Activated CD8-positive, alpha-beta T cell treated with anti-CD3 and anti-CD28 coated beads for 36 hours (primary cell): ENCODE measurements around the gene MTCL1. TPM values are rescaled to one million over a fixed set of nuclear protein-coding genes. Genes with fewer than 3 reads are reported as not detected.
"Not testable (repeated sequence)": the region's sequence is repeated elsewhere in the genome, so short reads cannot be mapped to it uniquely, and the experiment has no call there.

ENCODE experiments used
- ATAC-seq: fragments of 200-7000 bp; cut with Tn5 transposase; one replicate; pipeline ENCODE4 v1.10.0; 2021; ENCODE audit warnings: mild to moderate bottlenecking, moderate library complexity
- CTCF ChIA-PET: fragments of 350-600 bp; sonication (Branson Sonifier 250); formaldehyde crosslinking; loops from one replicate; lab custom pipeline; 2021; ENCODE audit warnings: antibody characterized with exemption; lab: Charles Lee
- POLR2A ChIA-PET: fragments of 350-600 bp; sonication (Branson Sonifier 250); formaldehyde crosslinking; loops from one replicate; lab custom pipeline; 2021; ENCODE audit warnings: antibody characterized with exemption; lab: Charles Lee
- DNase-seq: peaks from one replicate; pipeline ENCODE4 v3.0.0-alpha.2; 2020
- H3K27ac Mint-ChIP-seq: one replicate; pipeline ENCODE4 v1.8.0; 2021; ENCODE audit warnings: mild to moderate bottlenecking, mixed read lengths
- H3K27me3 Mint-ChIP-seq: one replicate; pipeline ENCODE4 v1.8.0; 2021; ENCODE audit warnings: mixed read lengths
- H3K36me3 Mint-ChIP-seq: one replicate; pipeline ENCODE4 v1.8.0; 2021; ENCODE audit warnings: low read depth, mixed read lengths
- H3K4me1 Mint-ChIP-seq: one replicate; pipeline ENCODE4 v1.8.0; 2021; ENCODE audit warnings: low read depth, mixed read lengths
- H3K4me3 Mint-ChIP-seq: one replicate; pipeline ENCODE4 v1.8.0; 2021; ENCODE audit warnings: mild to moderate bottlenecking, moderate library complexity, mixed read lengths
- H3K9me3 Mint-ChIP-seq: one replicate; pipeline ENCODE4 v1.8.0; 2021; ENCODE audit warnings: mixed read lengths
- CTCF ChIP-seq: fragments of 200-600 bp; IDR thresholded peaks from one replicate; pipeline ENCODE4 v1.8.0; 2022; ENCODE audit warnings: antibody characterized with exemption, mild to moderate bottlenecking
- intact Hi-C: fragments of 100-400 bp; cut with micrococcal nuclease; formaldehyde crosslinking; loops from one replicate; pipeline ENCODE4 v1.10.0; 2022
- total RNA-seq, 2 experiments: library from RNA; stranded (reverse); gene quantifications; one replicate each; pipeline ENCODE4 v1.2.3, GENCODE V29; 2021

The MTCL1 gene
- total RNA-seq, 2 experiments from 2014 or later, result 0.25 to 0.52 TPM

GRCh38 chr18:8760984-8761383 lies 55.6 kb downstream of the MTCL1 start:
- POLR2A ChIA-PET, result no interaction called here
- CTCF ChIA-PET, result no interaction called here
- intact Hi-C loops, result no loop called here
- Mint-ChIP-seq H3K36me3 (no peaks in the 10 kb centered on the region), H3K27me3 (peaks cover 1% of the 10 kb centered on the region), H3K4me1 (peaks cover 7% of the 10 kb centered on the region), H3K9me3 (peaks cover 4% of the 10 kb centered on the region), H3K27ac (no peak overlapping the region), H3K4me3 (no peak overlapping the region)
- TF ChIP-seq CTCF, result no peak
- ATAC-seq, result no peak
- DNase-seq, result no peak

GRCh38 chr18:8761535-8761934 lies 56.2 kb downstream of the MTCL1 start:
- H3K27me3 Mint-ChIP-seq, DNase-seq, ATAC-seq, intact Hi-C loops, H3K27ac Mint-ChIP-seq, H3K9me3 Mint-ChIP-seq, H3K4me1 Mint-ChIP-seq, POLR2A ChIA-PET, H3K4me3 Mint-ChIP-seq, H3K36me3 Mint-ChIP-seq, CTCF ChIA-PET: not testable (repeated sequence)

- TF ChIP-seq CTCF, result no peak
- H3K4me1 Mint-ChIP-seq, result no peaks in the 10 kb centered on the region
- intact Hi-C loops, result no loop called here
- DNase-seq (no peak), ATAC-seq (no peak)
- CTCF ChIA-PET, result no interaction called here
- no peak overlapping the region for H3K27ac Mint-ChIP-seq
- peaks cover 4% of the 10 kb centered on the region for H3K9me3 Mint-ChIP-seq
- POLR2A ChIA-PET, result no interaction called here
- no peak overlapping the region for H3K4me3 Mint-ChIP-seq
- no peaks in the 10 kb centered on the region for H3K36me3 Mint-ChIP-seq
- H3K27me3 Mint-ChIP-seq, result peaks cover 1% of the 10 kb centered on the region
These were observed 57.6 kb downstream of the MTCL1 start for GRCh38 chr18:8762968-8763367.

- TF ChIP-seq CTCF, result no peak
- H3K27ac Mint-ChIP-seq, result no peak overlapping the region
- DNase-seq, result no peak
- ChIA-PET POLR2A (no interaction called here), CTCF (no interaction called here)
- H3K4me1 Mint-ChIP-seq, result no peaks in the 10 kb centered on the region
- peaks cover 1% of the 10 kb centered on the region for H3K27me3 Mint-ChIP-seq
- H3K4me3 Mint-ChIP-seq, result no peak overlapping the region
- no peak for ATAC-seq
- intact Hi-C loops, result no loop called here
- no peaks in the 10 kb centered on the region for H3K36me3 Mint-ChIP-seq
- H3K9me3 Mint-ChIP-seq, result peaks cover 4% of the 10 kb centered on the region
These were observed 58.3 kb downstream of the MTCL1 start for GRCh38 chr18:8763611-8764010.

GRCh38 chr18:8765783-8766463 lies 60.6 kb downstream of the MTCL1 start:
- ATAC-seq (no peak), DNase-seq (no peak)
- Mint-ChIP-seq H3K27me3 (peaks cover 1% of the 10 kb centered on the region), H3K36me3 (no peaks in the 10 kb centered on the region), H3K27ac (no peak overlapping the region), H3K4me3 (no peak overlapping the region), H3K4me1 (no peaks in the 10 kb centered on the region), H3K9me3 (peaks cover 4% of the 10 kb centered on the region)
- intact Hi-C loops, result no loop called here
- CTCF ChIA-PET, result interaction anchor here (1.5 kb wide), 1 partner anchor 222 kb away, joined by 4 read pairs; no protein-coding TSS in a partner anchor
- POLR2A ChIA-PET, result interaction anchor here (1.0 kb wide), 1 partner anchor 127 kb away, joined by 3 read pairs; no protein-coding TSS in a partner anchor
- no peak for TF ChIP-seq CTCF
